GM12878 (cell line): ENCODE results near the gene KATNB1. TPM values are rescaled to one million over a fixed set of nuclear protein-coding genes. Genes with fewer than 3 reads are reported as not detected.

Source experiments
- ATAC-seq: fragments of 200-7000 bp; cut with Tn5 transposase; 3 replicates; pipeline ENCODE4 v1.9.1; 2020; ENCODE audit warnings: mild to moderate bottlenecking, moderate library complexity
- BruUV-seq: library from RNA; stranded (reverse); fragments of 400-500 nt; replicated peaks from 2 replicates; lab custom pipeline; 2021; lab: Mats Ljungman, UMichigan
- CTCF ChIA-PET: fragments of 300-600 bp; sonication (Branson Sonifier 250); formaldehyde crosslinking; extraction: SDS; loops from one replicate; lab custom pipeline; 2021; ENCODE audit warnings: inconsistent platforms; lab: Yijun Ruan, JAX
- POLR2A ChIA-PET: fragments of 350-600 bp; formaldehyde crosslinking; extraction: SDS; loops from one replicate; lab custom pipeline; 2021; ENCODE audit warnings: inconsistent platforms; lab: Charles Lee
- RAD21 ChIA-PET: fragments of 300-600 bp; sonication (Branson Sonifier 250); formaldehyde crosslinking; loops from one replicate; lab custom pipeline; 2023; ENCODE audit warnings: antibody characterized with exemption; ENCODE audit not compliant: unreplicated experiment; lab: Charles Lee
- SMC1A ChIA-PET: fragments of 300-600 bp; sonication (Branson Sonifier 250); formaldehyde crosslinking; loops from one replicate; lab custom pipeline; 2023; ENCODE audit not compliant: unreplicated experiment, uncharacterized antibody; lab: Charles Lee
- DNase-seq: peaks from one replicate; pipeline ENCODE4 v3.0.0-alpha.2; 2011; ENCODE audit warnings: low read depth, low spot score
- FAIRE-seq: peaks from 3 replicates; lab custom pipeline; 2011; peaks lifted over from hg19 to GRCh38; lab: Jason Lieb, UNC
- H2AFZ ChIP-seq: 2 replicates; pipeline ENCODE4 v1.6.0; 2011; ENCODE audit warnings: low read depth, low read length, control low read depth; ENCODE audit not compliant: control insufficient read depth
- H3K27ac ChIP-seq: 2 replicates; pipeline ENCODE4 v1.5.1; 2011; ENCODE audit warnings: control low read depth; ENCODE audit not compliant: control insufficient read depth, insufficient read depth
- H3K27me3 ChIP-seq, 2 experiments: replicated peaks in 1 of 2; 2 replicates each; pipeline versions ENCODE4 v1.6.0 to v1.6.1; 2011; ENCODE audit warnings: low read length in 1 of 2; ENCODE audit not compliant: control insufficient read depth in 2 of 2, insufficient read depth in 2 of 2
- H3K36me3 ChIP-seq, 2 experiments: 2 replicates each; pipeline ENCODE4 v1.5.1; 2011; ENCODE audit warnings: low read length in 1 of 2; ENCODE audit not compliant: control insufficient read depth in 2 of 2, insufficient read depth in 2 of 2
- H3K4me1 ChIP-seq: 2 replicates; pipeline ENCODE4 v1.6.1; 2011; ENCODE audit warnings: mild to moderate bottlenecking, low read length, moderate library complexity, mixed read lengths; ENCODE audit not compliant: control insufficient read depth, insufficient read depth
- H3K4me2 ChIP-seq: 2 replicates; pipeline ENCODE4 v1.6.0; 2011; ENCODE audit warnings: control low read depth; ENCODE audit not compliant: control insufficient read depth, insufficient read depth
- H3K4me3 ChIP-seq: fragments of 200-600 bp; sonication (generic); 2 replicates; pipeline ENCODE4 v1.5.1; 2016
- H3K79me2 ChIP-seq: 2 replicates; pipeline ENCODE4 v1.6.0; 2011; ENCODE audit warnings: low read length; ENCODE audit not compliant: control insufficient read depth, insufficient read depth
- H3K9ac ChIP-seq: 2 replicates; pipeline ENCODE4 v1.8.0; 2011; ENCODE audit warnings: low read length, control low read depth, mixed read lengths; ENCODE audit not compliant: control insufficient read depth, insufficient read depth
- H3K9me3 ChIP-seq: replicated peaks from 3 replicates; pipeline ENCODE4 v1.5.1; 2011; ENCODE audit warnings: mild to moderate bottlenecking, low read length; ENCODE audit not compliant: control insufficient read depth, insufficient read depth
- H4K20me1 ChIP-seq: 2 replicates; pipeline ENCODE4 v1.6.0; 2011; ENCODE audit not compliant: control insufficient read depth, insufficient read depth
- E2F4 ChIP-seq: IDR thresholded peaks from 2 replicates; pipeline ENCODE4 v1.6.1; 2012; ENCODE audit warnings: low read depth, low read length, improper control_type of control experiment
- E2F8 ChIP-seq: fragments of 450-650 bp; IDR thresholded peaks from 2 replicates; pipeline ENCODE4 v1.6.1; 2018; ENCODE audit warnings: mild to moderate bottlenecking, low read depth, moderate library complexity; ENCODE audit not compliant: partially characterized antibody
- IRF3 ChIP-seq: fragments of 450-650 bp; IDR thresholded peaks from 2 replicates; pipeline ENCODE4 v1.6.1; 2014; ENCODE audit warnings: mild to moderate bottlenecking
- MXI1 ChIP-seq: fragments of 150-350 bp; IDR thresholded peaks from 2 replicates; pipeline ENCODE4 v1.6.1; 2011; ENCODE audit warnings: low read depth, mild to moderate bottlenecking, inconsistent platforms, low read length, improper control_type of control experiment
- MYB ChIP-seq: fragments of 150-350 bp; IDR thresholded peaks from 2 replicates; pipeline ENCODE4 v1.6.1; 2014; ENCODE audit warnings: mild to moderate bottlenecking, low read depth, low read length, borderline replicate concordance
- NR2C2 ChIP-seq: IDR thresholded peaks from 2 replicates; pipeline ENCODE4 v1.6.1; 2011; ENCODE audit warnings: borderline replicate concordance, low read depth; ENCODE audit not compliant: control insufficient read depth, insufficient read length
- PBX3 ChIP-seq: IDR thresholded peaks from 2 replicates; pipeline ENCODE4 v1.6.1; 2011; ENCODE audit warnings: mild to moderate bottlenecking, low read depth, low read length, moderate library complexity; ENCODE audit not compliant: insufficient replicate concordance
- REST ChIP-seq: IDR thresholded peaks from 2 replicates; pipeline ENCODE4 v1.6.1; 2012; ENCODE audit warnings: mild to moderate bottlenecking, low read depth, low read length
- USF1 ChIP-seq: IDR thresholded peaks from 2 replicates; pipeline ENCODE4 v1.6.1; 2011; ENCODE audit warnings: borderline replicate concordance, low read depth, mild to moderate bottlenecking, moderate library complexity, mixed read lengths, low read length; ENCODE audit not compliant: insufficient read depth; ENCODE audit errors: extremely low read length
- ZNF274 ChIP-seq: IDR thresholded peaks from one replicate; pipeline ENCODE4 v1.8.0; 2011; ENCODE audit not compliant: insufficient read length, insufficient read depth
- ZZZ3 ChIP-seq: IDR thresholded peaks from 2 replicates; pipeline ENCODE4 v1.6.1; 2011; ENCODE audit warnings: low read depth; ENCODE audit not compliant: control insufficient read depth, insufficient read length
- WGBS: methylation state at CpG from one replicate; pipeline ENCODE4 v1.1.6; 2016; ENCODE audit warnings: low lambda C conversion rate; ENCODE audit not compliant: insufficient replicate concordance, insufficient coverage; ENCODE audit errors: missing lambda C conversion rate; 5-methylcytosine and 5-hydroxymethylcytosine counted together
- in situ Hi-C: fragments of 300-500 bp; cut with MboI; formaldehyde crosslinking; loops from 9 replicates; pipeline ENCODE4 v1.14.3; 2018; ENCODE audit warnings: mixed read lengths
- intact Hi-C: fragments of 100-400 bp; cut with micrococcal nuclease; formaldehyde crosslinking; loops from one replicate; pipeline ENCODE4 v1.14.2; 2022; ENCODE audit not compliant: unreplicated experiment
- polyA plus RNA-seq, 11 experiments: library from polyadenylated mRNA; depleted of rRNA in 4 of 11; unstranded in 6 of 11; stranded (reverse) in 5 of 11; fragments of >200 nt; fragmentation: Nextera tagmentation in 4 of 11; fragmentation: Illumina TruSeq in 1 of 11; extraction: Ambion mirVana in 4 of 11; extraction: Trizol in 1 of 11; gene quantifications; 1 replicate in 1 of 11; 2 replicates in 10 of 11; pipeline versions ENCODE4 v1.2.1 to v1.2.3, GENCODE V29; 2011 to 2016; ENCODE audit warnings: inconsistent platforms in 2 of 11, missing spikeins in 2 of 11, low read depth in 1 of 11
- total RNA-seq, 4 experiments: library from RNA; depleted of rRNA in 3 of 4; stranded (reverse); fragments of >200 nt in 3 of 4; fragmentation: Illumina TruSeq in 1 of 4; extraction: Trizol in 1 of 4; gene quantifications; 2 replicates each; pipeline versions ENCODE4 v1.2.1 to v1.2.3, GENCODE V29; 2013 to 2021

The KATNB1 gene
- total and polyA plus RNA-seq, 10 of the 15 experiments (the other 5 are each of a cell fraction or from before 2014, with no cell fraction given) = 0.71 to 46.5 (median 19.5) TPM

- WGBS = 91% methylated on average over 16 of the region's 16 CpGs
- no TSS peak for BruUV-seq
- FAIRE-seq (no peak), DNase-seq (no peak), ATAC-seq (no peak)
- CTCF ChIA-PET = interaction anchor here (0.7 to 1.4 kb wide), 3 partner anchors 14 to 410 kb away, joined by 3 to 4 read pairs (median 3); no protein-coding TSS in a partner anchor
- Histone ChIP-seq H4K20me1 (no peaks in the 10 kb centered on the region), H3K27me3 (no peaks in the 10 kb centered on the region), H2AFZ (no peak overlapping the region), H3K36me3 (0 out of 4 replicates have a peak, but pooled peaks cover 0 to 2% of the 10 kb centered on the region in 2 experiments), H3K9ac (no peak overlapping the region), H3K79me2 (no peaks in the 10 kb centered on the region; the same call in 1 of the 2 replicates), H3K4me2 (no peak overlapping the region), H3K4me3 (no peak overlapping the region), H3K27ac (no peak overlapping the region), H3K4me1 (peaks cover 4% of the 10 kb centered on the region), H3K9me3 (no peaks in the 10 kb centered on the region)
- in situ Hi-C loops (no loop called here), intact Hi-C loops (no loop called here)
- SMC1A ChIA-PET = no interaction called here
- POLR2A ChIA-PET = no interaction called here
- RAD21 ChIA-PET = no interaction called here
- TF ChIP-seq ZZZ3 (no peak), PBX3 (no peak), USF1 (no peak), NR2C2 (no peak), E2F4 (no peak), REST (no peak), IRF3 (no peak), MYB (no peak), E2F8 (no peak), MXI1 (no peak), ZNF274 (no peak)
Measured at GRCh38 chr16:57741660-57742191, 6.2 kb downstream of the KATNB1 start.
